K562 (cell line): ENCODE results near the gene SORL1-AS1.

ENCODE experiments used
- CTCF ChIP-seq, 3 experiments: IDR thresholded peaks in 2 of 3; conservative IDR thresholded peaks in 1 of 3; 2 replicates each; pipeline ENCODE4 v1.5.1; 2011 to 2012; ENCODE audit warnings: low read length in 3 of 3, mild to moderate bottlenecking in 3 of 3, control low read depth in 2 of 3, improper control_type of control experiment in 1 of 3, inconsistent platforms in 1 of 3, low read depth in 1 of 3, mixed read lengths in 1 of 3, moderate library complexity in 1 of 3; ENCODE audit not compliant: insufficient read depth in 2 of 3
- EZH2 ChIP-seq: IDR thresholded peaks from 2 replicates; pipeline ENCODE4 v1.6.1; 2012; ENCODE audit warnings: low read depth, mild to moderate bottlenecking, inconsistent platforms, low read length, borderline replicate concordance
- FOXK1 ChIP-seq: sonication (generic); formaldehyde crosslinking; IDR thresholded peaks from 2 replicates; pipeline ENCODE4 v1.8.0; 2022; ENCODE audit warnings: missing genetic modification reagents, mild to moderate bottlenecking, borderline replicate concordance
- FOXP4 ChIP-seq: sonication (generic); formaldehyde crosslinking; IDR thresholded peaks from 2 replicates; pipeline ENCODE4 v1.8.0; 2022; ENCODE audit warnings: mild to moderate bottlenecking, missing genetic modification reagents, borderline replicate concordance
- HIVEP1 ChIP-seq: fragments of 250-450 bp; sonication (Bioruptor Pico); IDR thresholded peaks from 2 replicates; pipeline ENCODE4 v1.4.0; 2020; ENCODE audit warnings: mild to moderate bottlenecking
- NR3C1 ChIP-seq: sonication (generic); formaldehyde crosslinking; IDR thresholded peaks from 2 replicates; pipeline ENCODE4 v1.8.1; 2022; ENCODE audit warnings: missing genetic modification reagents
- SIX5 ChIP-seq, 2 experiments: IDR thresholded peaks; 2 replicates each; pipeline ENCODE4 v1.6.1; 2011; ENCODE audit warnings: low read length in 2 of 2, borderline replicate concordance in 1 of 2, low read depth in 1 of 2, mild to moderate bottlenecking in 1 of 2, moderate library complexity in 1 of 2; ENCODE audit not compliant: insufficient read depth in 1 of 2
- SP1 ChIP-seq: sonication (generic); formaldehyde crosslinking; IDR thresholded peaks from 2 replicates; pipeline ENCODE4 v1.8.1; 2022; ENCODE audit warnings: mild to moderate bottlenecking, missing genetic modification reagents
- XRCC5 ChIP-seq: fragments of 200-400 bp; formaldehyde crosslinking; IDR thresholded peaks from 2 replicates; pipeline ENCODE4 v1.6.1; 2017; ENCODE audit warnings: low read depth, mild to moderate bottlenecking, low read length
- ZHX1 ChIP-seq: fragments of 150-350 bp; conservative IDR thresholded peaks from 2 replicates; pipeline ENCODE4 v1.6.1; 2014; ENCODE audit warnings: low read length
- ZSCAN29 ChIP-seq: fragments of 450-650 bp; IDR thresholded peaks from 2 replicates; pipeline ENCODE4 v1.6.1; 2017
- TF ChIP-seq, protein P1 (sequence below): sonication (generic); formaldehyde crosslinking; IDR thresholded peaks from 2 replicates; pipeline ENCODE4 v1.8.1; 2023; ENCODE audit warnings: mild to moderate bottlenecking, missing genetic modification reagents
- TF ChIP-seq, protein P2 (sequence below): sonication (generic); formaldehyde crosslinking; IDR thresholded peaks from 2 replicates; pipeline ENCODE4 v1.9.0; 2022; ENCODE audit warnings: mild to moderate bottlenecking, missing genetic modification reagents

GRCh38 chr11:121389651-121390050 is 63.1 kb downstream of the SORL1-AS1 start:
- TF ChIP-seq ZSCAN29 (no peak), HIVEP1 (CRISPR knock-in tag) (no peak), SP1 (CRISPR knock-in tag) (no peak), NR3C1 (CRISPR knock-in tag) (no peak), FOXK1 (CRISPR knock-in tag) (no peak), FOXP4 (no peak), ZHX1 (no peak), SIX5 (IDR thresholded peaks at IDR 0.05; ENCODE audit: borderline replicate concordance in 1 of 2, insufficient read depth in 1 of 2, low read depth in 1 of 2, low read length in 2 of 2) (no peak), EZH2 (no peak), XRCC5 (no peak), CTCF (IDR thresholded peaks at IDR 0.05 in 2 of 3, conservative IDR thresholded peaks at IDR 0.05 in 1 of 3; ENCODE audit: insufficient read depth in 2 of 3, low read depth in 1 of 3, low read length in 3 of 3) (no peak)
- TF ChIP-seq, protein P1, sequence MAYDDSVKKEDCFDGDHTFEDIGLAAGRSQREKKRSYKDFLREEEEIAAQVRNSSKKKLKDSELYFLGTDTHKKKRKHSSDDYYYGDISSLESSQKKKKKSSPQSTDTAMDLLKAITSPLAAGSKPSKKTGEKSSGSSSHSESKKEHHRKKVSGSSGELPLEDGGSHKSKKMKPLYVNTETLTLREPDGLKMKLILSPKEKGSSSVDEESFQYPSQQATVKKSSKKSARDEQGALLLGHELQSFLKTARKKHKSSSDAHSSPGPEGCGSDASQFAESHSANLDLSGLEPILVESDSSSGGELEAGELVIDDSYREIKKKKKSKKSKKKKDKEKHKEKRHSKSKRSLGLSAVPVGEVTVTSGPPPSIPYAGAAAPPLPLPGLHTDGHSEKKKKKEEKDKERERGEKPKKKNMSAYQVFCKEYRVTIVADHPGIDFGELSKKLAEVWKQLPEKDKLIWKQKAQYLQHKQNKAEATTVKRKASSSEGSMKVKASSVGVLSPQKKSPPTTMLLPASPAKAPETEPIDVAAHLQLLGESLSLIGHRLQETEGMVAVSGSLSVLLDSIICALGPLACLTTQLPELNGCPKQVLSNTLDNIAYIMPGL (CRISPR knock-in tag) = no peak
- TF ChIP-seq, protein P2, sequence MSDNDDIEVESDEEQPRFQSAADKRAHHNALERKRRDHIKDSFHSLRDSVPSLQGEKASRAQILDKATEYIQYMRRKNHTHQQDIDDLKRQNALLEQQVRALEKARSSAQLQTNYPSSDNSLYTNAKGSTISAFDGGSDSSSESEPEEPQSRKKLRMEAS (CRISPR knock-in tag) = no peak
